OCI-LY1 (cell line): Measurements from ENCODE around the gene ANKRD65.

Experiments
- EZH2 ChIP-seq: fragments of 200-600 bp; sonication (generic), shearing (Covaris generic); IDR thresholded peaks from 2 replicates; pipeline ENCODE4 v1.8.0; 2017; ENCODE audit warnings: borderline replicate concordance, mixed run types, mild to moderate bottlenecking, antibody characterized with exemption, low read length, moderate library complexity, mixed read lengths
- TF ChIP-seq, protein P1 (sequence below): fragments of 200-600 bp; sonication (generic), shearing (Covaris generic); IDR thresholded peaks from 2 replicates; pipeline ENCODE4 v1.5.1; 2017; ENCODE audit warnings: mild to moderate bottlenecking, antibody characterized with exemption, low read length, moderate library complexity, mixed read lengths

DNA sequence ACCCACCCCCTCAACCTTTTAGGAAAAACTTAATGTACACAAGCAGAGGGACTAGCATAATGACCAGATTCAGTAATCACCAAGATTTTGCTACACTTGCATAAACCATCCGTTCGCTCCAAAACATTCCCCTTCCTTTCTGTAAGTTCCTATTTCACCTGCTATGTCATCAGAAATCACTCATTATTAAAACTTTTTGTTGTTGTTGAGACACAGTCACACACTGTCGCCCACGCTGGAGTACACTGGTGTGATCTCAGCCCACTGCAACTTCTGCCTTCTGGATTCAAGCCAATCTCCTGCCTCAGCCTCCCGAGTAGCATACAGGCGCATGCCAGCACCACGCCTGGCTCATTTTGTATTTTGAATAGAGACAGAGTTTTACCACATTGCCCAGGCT lies 17.4 kb downstream of the ANKRD65 start:
- TF ChIP-seq, protein P1, sequence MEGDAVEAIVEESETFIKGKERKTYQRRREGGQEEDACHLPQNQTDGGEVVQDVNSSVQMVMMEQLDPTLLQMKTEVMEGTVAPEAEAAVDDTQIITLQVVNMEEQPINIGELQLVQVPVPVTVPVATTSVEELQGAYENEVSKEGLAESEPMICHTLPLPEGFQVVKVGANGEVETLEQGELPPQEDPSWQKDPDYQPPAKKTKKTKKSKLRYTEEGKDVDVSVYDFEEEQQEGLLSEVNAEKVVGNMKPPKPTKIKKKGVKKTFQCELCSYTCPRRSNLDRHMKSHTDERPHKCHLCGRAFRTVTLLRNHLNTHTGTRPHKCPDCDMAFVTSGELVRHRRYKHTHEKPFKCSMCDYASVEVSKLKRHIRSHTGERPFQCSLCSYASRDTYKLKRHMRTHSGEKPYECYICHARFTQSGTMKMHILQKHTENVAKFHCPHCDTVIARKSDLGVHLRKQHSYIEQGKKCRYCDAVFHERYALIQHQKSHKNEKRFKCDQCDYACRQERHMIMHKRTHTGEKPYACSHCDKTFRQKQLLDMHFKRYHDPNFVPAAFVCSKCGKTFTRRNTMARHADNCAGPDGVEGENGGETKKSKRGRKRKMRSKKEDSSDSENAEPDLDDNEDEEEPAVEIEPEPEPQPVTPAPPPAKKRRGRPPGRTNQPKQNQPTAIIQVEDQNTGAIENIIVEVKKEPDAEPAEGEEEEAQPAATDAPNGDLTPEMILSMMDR, result no peak
- TF ChIP-seq EZH2, result no peak
